ENCODE data around the gene FARP1. TPM values are rescaled to one million over a fixed set of nuclear protein-coding genes. Genes with fewer than 3 reads are reported as not detected.

Gene FARP1
- total and polyA plus RNA-seq, 2 of the 13 experiments (the other 11 are each of a cell fraction or from before 2014, with no cell fraction given), result 70.6 to 126 TPM

- Histone ChIP-seq H3K36me3 (replicated peaks in 1 of 2; ENCODE audit: control insufficient read depth in 1 of 2, insufficient read depth in 2 of 2, low read length in 2 of 2) (peaks cover 2 to 4% of the 10 kb centered on the region in 2 experiments; a peak in 3 of 5 replicates), H3K27me3 (ENCODE audit: control insufficient read depth in 1 of 2, insufficient read depth in 2 of 2, low read length in 2 of 2) (no peaks in the 10 kb centered on the region), H3K9ac (ENCODE audit: insufficient read depth, low read depth, low read length) (peak overlapping the region; percentile 64), H3K27ac (ENCODE audit: extremely low read length, insufficient read depth, low read length) (peak overlapping the region; percentile 90), H4K20me1 (ENCODE audit: insufficient read depth, low read length) (peaks cover 3% of the 10 kb centered on the region; the same call in 1 of the 2 replicates), H2AFZ (ENCODE audit: low read length) (no peak overlapping the region), H3K79me2 (ENCODE audit: insufficient read depth, low read length) (peaks cover 92% of the 10 kb centered on the region), H3K4me1 (ENCODE audit: insufficient read depth, low read length) (peaks cover 94% of the 10 kb centered on the region), H3K4me3 (replicated peaks in 1 of 3; ENCODE audit: insufficient read depth in 1 of 3, low read depth in 2 of 3, low read length in 3 of 3) (peak overlapping the region in 1 of 3 experiments; percentile 29; a peak in 1 of 6 replicates), H3K4me2 (ENCODE audit: low read depth, low read length) (peak overlapping the region; percentile 66), H3K9me3 (ENCODE audit: low read length) (no peaks in the 10 kb centered on the region)
- intact Hi-C loops (cut with micrococcal nuclease; ENCODE audit: unreplicated experiment), result loop anchor here (2.0 kb wide), 1 partner anchor 17 kb away; no protein-coding TSS in a partner anchor
- ChIA-PET CTCF (ENCODE audit: low intra/inter-chr PET ratio, low total read pairs) (no interaction called here), POLR2A (interaction anchor here (0.9 to 1.5 kb wide), 2 partner anchors 17 to 88 kb away, joined by 3 to 7 read pairs; partner anchors contain the start of gene STK24)
- BruUV-seq (replicated peaks), result no TSS peak
- ATAC-seq, result no peak
- 79% methylated on average over 8 of the region's 8 CpGs for WGBS (ENCODE audit: low lambda C conversion rate)
- no peak for FAIRE-seq
- in situ Hi-C loops (cut with HindIII; ENCODE audit: extremely low pct_ligation_motif_present, low pct_unique_long_range_greater_than_20kb), result no loop called here
- no peak for DNase-seq (ENCODE audit: low spot score)
- TF ChIP-seq ZBTB3 (CRISPR knock-in tag; IDR thresholded peaks at IDR 0.05; ENCODE audit: borderline replicate concordance, low read depth) (no peak), SALL2 (CRISPR knock-in tag; IDR thresholded peaks at IDR 0.05) (no peak), ZNF414 (CRISPR knock-in tag; IDR thresholded peaks at IDR 0.05) (no peak), CREB1 (IDR thresholded peaks at IDR 0.05) (no peak), CREB1 (CRISPR knock-in tag; IDR thresholded peaks at IDR 0.05) (no peak), NFE2L2 (IDR thresholded peaks at IDR 0.05; ENCODE audit: low read length) (no peak), ZNF687 (CRISPR knock-in tag; IDR thresholded peaks at IDR 0.05) (peak; percentile 39), IRF2 (CRISPR knock-in tag; IDR thresholded peaks at IDR 0.05) (no peak), RXRA (CRISPR knock-in tag; IDR thresholded peaks at IDR 0.05) (no peak), ATF7-NPFF (CRISPR knock-in tag; IDR thresholded peaks at IDR 0.05; ENCODE audit: low read depth) (no peak), GATA4 (IDR thresholded peaks at IDR 0.05; ENCODE audit: borderline replicate concordance, low read depth) (no peak), ZNF879 (CRISPR knock-in tag; IDR thresholded peaks at IDR 0.05) (no peak), RBM22 (optimal IDR thresholded peaks at IDR 0.05; ENCODE audit: low read length) (no peak), ZNF563 (CRISPR knock-in tag; IDR thresholded peaks at IDR 0.05) (no peak), HDAC2 (CRISPR knock-in tag; IDR thresholded peaks at IDR 0.05) (no peak), ATF6 (CRISPR knock-in tag; conservative IDR thresholded peaks at IDR 0.05) (0 out of 2 replicates have a peak, but pooled peaks have one; percentile 31), ZNF703 (CRISPR knock-in tag; IDR thresholded peaks at IDR 0.05; ENCODE audit: borderline replicate concordance) (no peak), KDM4B (CRISPR knock-in tag; IDR thresholded peaks at IDR 0.05) (no peak)
Measured at GRCh38 chr13:98489446-98490194, 346.7 kb downstream of the FARP1 start.

All from HepG2 (cell line).